Breast epithelium (tissue), 3 donors: ENCODE measurements around the gene PRPF31.

ENCODE experiments used
- CTCF ChIP-seq, 3 donors: fragments of 450-650 bp; IDR thresholded peaks; one replicate each; pipeline ENCODE4 v1.5.1; 2016 to 2017; ENCODE audit warnings: antibody characterized with exemption in 3 of 3, mild to moderate bottlenecking in 3 of 3, moderate library complexity in 3 of 3
- POLR2A ChIP-seq: fragments of 450-650 bp; IDR thresholded peaks from one replicate; pipeline ENCODE4 v1.6.1; 2016; ENCODE audit warnings: antibody characterized with exemption, mild to moderate bottlenecking, moderate library complexity
- POLR2AphosphoS5 ChIP-seq, 3 donors: sonication (generic); formaldehyde crosslinking; IDR thresholded peaks; one replicate each; pipeline ENCODE4 v1.6.1; 2017; ENCODE audit warnings: antibody characterized with exemption in 3 of 3

DNA sequence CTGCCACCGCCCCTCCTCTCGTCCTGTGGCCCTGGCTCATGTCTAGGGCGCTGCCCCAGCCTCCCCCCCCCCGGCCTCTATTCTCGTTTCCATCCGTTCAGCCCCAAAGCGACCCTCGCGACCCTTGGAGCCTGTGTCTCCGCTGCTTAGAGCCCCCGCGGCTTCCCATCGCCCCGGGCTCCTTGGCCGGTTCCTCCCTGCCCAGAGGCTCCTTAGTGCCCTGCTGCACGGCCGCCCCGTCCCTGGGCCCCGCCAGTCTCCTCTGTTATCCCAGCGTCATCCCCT is 12.8 kb downstream of the PRPF31 start:
- TF ChIP-seq CTCF (IDR thresholded peaks at IDR 0.05): no peak
- no peak for TF ChIP-seq POLR2AphosphoS5 (IDR thresholded peaks at IDR 0.05)
- no peak for TF ChIP-seq POLR2A
